Activated CD4-positive, alpha-beta T cell treated with anti-CD3 and anti-CD28 coated beads, Interleukin-10, Interleukin-2, amounts not matched to agents 100 ng/mL and 50 ng/mL, durations not matched to agents 16 hours and 8 hours (primary cell): ENCODE results near the gene MGRN1.

Experiments used
- DNase-seq: peaks from one replicate; pipeline ENCODE4 v3.0.0-alpha.2; 2020

The MGRN1 gene

DNA sequence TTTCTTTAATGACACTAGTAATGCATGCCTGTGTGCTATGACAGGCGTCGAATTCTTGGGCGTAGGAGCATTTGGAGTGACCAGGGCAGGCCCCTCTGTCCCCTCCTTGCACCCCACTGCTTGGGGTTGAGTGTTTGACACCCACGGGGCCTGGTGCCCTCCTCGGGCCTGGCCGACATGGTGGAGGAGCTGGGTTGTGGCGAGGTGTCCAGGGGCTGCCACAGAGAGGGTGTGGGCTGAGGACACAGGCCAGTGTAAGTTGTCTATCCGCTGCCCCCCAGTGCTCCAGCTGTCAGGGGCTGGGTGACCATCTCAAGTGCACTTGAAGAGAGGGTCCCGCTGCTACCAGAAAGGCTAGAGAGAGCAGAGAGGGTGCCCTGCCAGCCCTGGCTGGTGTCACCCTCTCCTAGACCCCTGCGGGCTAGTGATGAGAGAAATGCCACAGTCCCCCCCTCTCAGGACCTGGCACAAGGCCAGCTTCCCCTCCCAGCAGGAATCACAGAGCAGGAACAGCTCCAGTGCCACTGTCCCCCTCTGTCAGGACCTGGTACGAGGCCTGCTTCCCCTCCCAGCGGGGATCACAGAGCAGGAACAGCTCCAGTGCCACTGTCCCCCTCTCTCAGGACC is 30.5 kb downstream of the MGRN1 start:
- DNase-seq: no peak

DNA sequence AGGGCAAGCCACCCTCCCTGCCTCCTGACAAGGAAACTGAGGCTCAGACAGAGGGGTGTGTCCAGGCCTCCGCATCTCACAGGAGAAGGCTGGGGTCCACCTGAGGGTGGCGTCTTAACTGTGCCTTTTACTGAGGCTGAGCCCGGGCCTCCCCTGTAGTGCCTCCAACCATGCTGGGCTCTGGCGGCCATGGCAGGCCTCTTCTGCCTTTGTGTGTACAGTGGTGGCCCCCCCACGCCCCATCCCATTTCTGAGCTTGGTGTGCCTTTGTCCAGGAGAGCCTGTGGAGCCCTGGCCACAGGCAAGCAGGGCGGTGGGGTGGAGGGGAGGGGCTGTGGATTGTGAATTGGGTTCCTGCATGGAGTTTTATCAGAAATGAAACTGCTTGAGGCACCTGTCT is 31.2 kb downstream of the MGRN1 start:
- DNase-seq: no peak

GRCh38 chr16:4656221-4656620 is 31.6 kb downstream of the MGRN1 start:
- no peak for DNase-seq

DNA sequence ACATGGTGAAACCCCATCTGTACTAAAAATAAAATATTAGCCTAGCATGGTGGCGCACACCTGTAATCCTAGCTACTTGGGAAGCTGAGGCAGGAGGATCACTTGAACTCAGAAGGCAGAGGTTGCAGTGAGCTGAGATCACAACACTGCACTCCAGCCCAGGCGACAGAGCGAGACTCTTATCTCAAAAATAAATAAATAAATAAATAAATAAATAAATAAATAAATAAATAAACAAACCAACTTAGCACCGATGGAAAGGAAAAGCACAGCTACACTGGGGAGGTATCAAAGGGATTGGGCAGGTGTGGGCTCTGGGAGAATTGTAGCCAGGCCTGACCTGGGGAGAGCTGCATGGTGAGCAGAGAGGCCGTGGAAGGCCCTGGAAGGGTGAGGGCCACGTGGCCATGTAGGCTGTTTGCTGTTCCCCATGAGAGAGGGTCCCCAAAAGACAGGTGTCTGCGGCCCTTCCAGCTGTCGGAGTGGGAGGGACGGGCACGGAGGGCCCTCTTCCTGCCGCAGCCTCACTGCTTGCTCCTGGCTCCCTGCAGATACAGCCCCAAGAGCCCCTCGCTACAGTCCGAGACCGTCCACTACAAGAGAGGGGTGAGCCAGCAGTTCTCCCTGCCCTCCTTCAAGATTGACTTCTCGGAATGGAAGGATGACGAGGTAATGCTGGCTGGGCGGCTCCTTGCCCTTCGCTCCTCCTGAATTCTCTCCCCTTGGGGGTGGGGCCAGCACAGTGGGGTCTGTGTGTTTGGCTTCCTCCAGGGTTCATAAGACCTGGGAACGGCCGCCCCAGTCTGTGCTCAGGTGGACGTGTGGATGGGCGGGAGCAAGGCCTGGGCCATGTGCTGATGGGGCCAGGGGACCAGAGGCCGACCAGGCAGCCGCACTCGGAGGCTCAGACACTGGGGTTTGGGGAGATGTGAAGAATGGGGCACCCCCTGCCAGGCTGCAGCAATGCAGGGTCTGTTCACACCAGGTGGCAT is 32.4 kb downstream of the MGRN1 start:
- DNase-seq: no peak

- no peak for DNase-seq
Measured at GRCh38 chr16:4659363-4660353, 35.0 kb downstream of the MGRN1 start.

DNA sequence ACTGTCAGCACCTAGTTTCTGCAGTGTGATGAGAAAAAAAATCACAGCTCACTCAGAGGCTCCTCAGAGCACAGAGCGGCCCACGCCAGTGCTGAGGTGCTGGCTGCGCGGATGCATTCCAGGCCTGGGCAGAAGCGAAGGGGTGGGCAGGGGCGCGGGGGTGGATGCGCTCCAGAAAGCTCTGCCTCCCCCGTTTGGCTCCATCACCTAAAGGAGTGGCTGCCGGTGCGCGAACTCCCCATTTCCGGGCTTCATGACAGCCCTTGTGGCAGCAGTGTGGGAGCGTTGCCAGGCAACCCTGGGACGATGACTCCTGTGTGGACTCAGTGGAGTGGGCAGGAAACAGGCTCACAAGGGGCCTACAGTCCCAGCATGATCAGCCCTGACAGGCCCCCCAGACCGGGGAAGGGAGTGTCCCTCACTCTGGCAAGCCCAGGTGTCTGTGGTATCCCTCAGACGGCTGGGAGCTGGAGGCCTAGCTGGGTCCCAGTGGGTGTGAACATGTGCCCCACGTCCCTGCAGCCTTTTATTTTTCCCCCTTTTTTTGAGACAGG is 35.9 kb downstream of the MGRN1 start:
- peak; percentile 70 for DNase-seq

DNA sequence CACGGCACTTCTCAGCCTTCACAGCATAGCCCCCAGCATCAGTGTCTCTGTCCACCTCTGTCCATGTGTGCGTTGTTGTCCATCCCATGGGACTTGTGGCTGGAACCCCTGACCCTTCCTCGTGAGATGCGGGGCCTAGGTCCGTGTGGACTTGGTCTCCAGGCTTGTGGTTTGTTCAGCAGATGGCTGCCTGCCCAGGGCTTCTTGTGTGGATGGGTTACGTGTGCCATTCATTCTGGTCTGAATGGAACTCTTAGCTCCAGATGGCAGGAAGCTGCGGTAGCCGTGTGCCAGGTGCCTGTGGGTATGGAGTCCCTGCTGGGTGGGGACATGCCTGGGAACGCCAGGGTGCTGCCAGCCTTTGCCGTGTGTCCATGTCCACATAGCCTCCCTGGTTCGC is 37.0 kb downstream of the MGRN1 start:
- no peak for DNase-seq

DNA sequence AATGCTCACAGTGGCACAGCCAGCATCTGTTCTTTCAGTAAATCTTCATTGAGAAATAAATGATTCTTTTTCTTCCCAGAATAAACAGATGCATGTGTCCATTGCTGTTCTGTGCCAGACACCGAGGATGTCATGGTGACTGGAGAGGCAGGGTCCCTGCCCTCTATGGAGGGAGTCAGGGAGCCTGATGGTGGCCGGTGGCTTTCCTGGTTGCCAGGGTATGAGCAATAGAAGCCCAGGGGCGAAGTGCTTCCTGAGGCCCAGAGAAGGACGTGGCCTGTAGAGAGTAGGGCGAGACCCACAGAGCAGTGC is 38.8 kb downstream of the MGRN1 start:
- DNase-seq: no peak

GRCh38 chr16:4663777-4664465 is 39.3 kb downstream of the MGRN1 start:
- no peak for DNase-seq

- DNase-seq: peak; percentile 68
Measured at GRCh38 chr16:4664538-4665418, 40.2 kb downstream of the MGRN1 start.

GRCh38 chr16:4666537-4667202 is 42.0 kb downstream of the MGRN1 start:
- no peak for DNase-seq

DNA sequence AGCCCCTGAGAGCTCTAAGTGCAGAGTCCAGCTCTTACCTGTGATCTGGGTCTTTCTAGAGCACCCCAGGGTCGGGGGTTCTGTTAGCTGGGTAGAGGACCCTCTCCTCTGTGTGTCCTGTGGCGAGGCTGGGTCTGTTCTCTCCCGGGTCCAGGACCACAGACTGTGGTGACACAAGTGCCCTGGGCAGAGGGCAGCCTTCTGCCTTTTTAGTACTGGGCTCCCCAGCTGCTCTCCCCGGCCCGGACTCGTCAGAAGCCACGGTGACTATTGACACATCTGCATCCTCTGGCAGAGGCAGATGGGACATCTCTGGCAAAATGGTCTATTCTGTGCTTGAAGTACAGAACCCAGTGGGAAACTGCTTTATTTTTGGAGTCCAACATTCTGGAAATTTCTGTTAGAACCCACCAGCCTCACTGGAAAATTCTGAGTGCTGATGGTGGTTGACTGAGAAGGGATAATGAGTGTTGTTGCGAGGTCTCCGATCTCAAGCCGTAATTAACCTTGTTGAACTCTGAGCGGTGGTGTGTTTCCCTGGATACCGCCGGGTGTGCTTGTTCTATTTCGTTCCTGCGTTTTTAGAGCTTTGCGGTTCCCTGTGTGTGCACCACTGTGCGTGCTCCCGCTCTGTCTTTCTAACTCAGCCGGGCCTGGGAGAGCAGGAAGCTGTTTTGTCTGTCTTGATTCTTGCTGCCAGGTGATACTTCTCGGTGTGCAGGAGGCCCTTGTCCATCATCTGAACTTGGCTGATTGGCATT is 42.8 kb downstream of the MGRN1 start:
- no peak for DNase-seq

DNA sequence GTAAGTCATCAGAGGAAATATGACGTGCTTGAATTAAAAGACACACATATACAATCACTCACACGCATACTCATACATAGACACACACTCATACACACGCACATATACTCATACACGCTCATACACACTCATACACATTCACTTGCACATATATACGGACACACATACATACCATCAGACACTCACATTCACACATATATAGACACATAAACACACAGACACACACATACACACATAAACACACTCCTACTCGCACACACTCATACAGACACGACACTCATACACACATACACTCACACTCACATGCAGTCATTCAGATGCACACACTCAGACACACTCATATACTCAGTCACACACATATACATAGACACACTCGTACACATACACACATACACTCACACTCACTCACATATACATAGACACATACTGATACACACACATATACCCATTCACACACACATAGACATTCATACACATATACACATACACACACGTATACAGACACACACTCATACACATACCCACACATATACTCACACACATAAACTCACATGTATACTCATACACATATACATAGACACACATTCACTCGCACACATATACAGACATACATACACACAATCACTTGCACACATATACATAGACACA is 43.8 kb downstream of the MGRN1 start:
- no peak for DNase-seq

- DNase-seq: no peak
Measured at GRCh38 chr16:4673387-4674046, 48.9 kb downstream of the MGRN1 start.

GRCh38 chr16:4674926-4675530 is 50.4 kb downstream of the MGRN1 start:
- no peak for DNase-seq

- DNase-seq: peak; percentile 84
Measured at GRCh38 chr16:4675864-4676786, 51.5 kb downstream of the MGRN1 start.

GRCh38 chr16:4676831-4677230 is 52.2 kb downstream of the MGRN1 start:
- DNase-seq: no peak
